GM12878 (cell line): ENCODE data around the gene RALGPS1. TPM values are rescaled to one million over a fixed set of nuclear protein-coding genes. Genes with fewer than 3 reads are reported as not detected.

Source experiments
- BHLHE40 ChIP-seq, 2 experiments: fragments of 450-650 bp in 1 of 2; IDR thresholded peaks; 2 replicates each; pipeline ENCODE4 v1.6.1; 2011 to 2017; ENCODE audit warnings: low read depth in 2 of 2, borderline replicate concordance in 1 of 2, improper control_type of control experiment in 1 of 2, low read length in 1 of 2, mild to moderate bottlenecking in 1 of 2
- NFXL1 ChIP-seq: fragments of 450-650 bp; IDR thresholded peaks from 2 replicates; pipeline ENCODE4 v1.6.1; 2017; ENCODE audit warnings: antibody characterized with exemption, mild to moderate bottlenecking, borderline replicate concordance
- ZNF687 ChIP-seq: fragments of 450-650 bp; IDR thresholded peaks from 2 replicates; pipeline ENCODE4 v1.6.1; 2017; ENCODE audit warnings: mild to moderate bottlenecking, moderate library complexity
- polyA plus RNA-seq, 11 experiments: library from polyadenylated mRNA; depleted of rRNA in 4 of 11; unstranded in 6 of 11; stranded (reverse) in 5 of 11; fragments of >200 nt; fragmentation: Nextera tagmentation in 4 of 11; fragmentation: Illumina TruSeq in 1 of 11; extraction: Ambion mirVana in 4 of 11; extraction: Trizol in 1 of 11; gene quantifications; 1 replicate in 1 of 11; 2 replicates in 10 of 11; pipeline versions ENCODE4 v1.2.1 to v1.2.3, GENCODE V29; 2011 to 2016; ENCODE audit warnings: inconsistent platforms in 2 of 11, missing spikeins in 2 of 11, low read depth in 1 of 11
- total RNA-seq, 4 experiments: library from RNA; depleted of rRNA in 3 of 4; stranded (reverse); fragments of >200 nt in 3 of 4; fragmentation: Illumina TruSeq in 1 of 4; extraction: Trizol in 1 of 4; gene quantifications; 2 replicates each; pipeline versions ENCODE4 v1.2.1 to v1.2.3, GENCODE V29; 2013 to 2021

RALGPS1 gene
- total and polyA plus RNA-seq, 10 of the 15 experiments (the other 5 are each of a cell fraction or from before 2014, with no cell fraction given): 0.13 to 5.6 (median 2.7) TPM

GRCh38 chr9:127224883-127225739 is 310.5 kb downstream of the RALGPS1 start (continued):
- TF ChIP-seq ZNF687 (0 out of 2 replicates have a peak, but pooled peaks have one; percentile 19), BHLHE40 (IDR thresholded peaks at IDR 0.05; ENCODE audit: borderline replicate concordance in 1 of 2, low read depth in 2 of 2, low read length in 1 of 2) (peak in 1 of 2 experiments; percentile 31; a peak in 1 of 4 replicates), NFXL1 (no peak)
